Activated naive CD4-positive, alpha-beta T cell treated with anti-CD3 and anti-CD28 coated beads, Interleukin-2, amount 50 U/mL, for 72 hours (primary cell): ENCODE measurements around the gene RERE. TPM values are rescaled to one million over a fixed set of nuclear protein-coding genes. Genes with fewer than 3 reads are reported as not detected.
A peak's percentile ranks its signal among the peaks of the same experiment; 100 is the strongest.
"Not testable (repeated sequence)": the region's sequence is repeated elsewhere in the genome, so short reads cannot be mapped to it uniquely, and the experiment has no call there.

Source experiments
- ATAC-seq, 2 donors: fragments of 150-1000 bp; cut with Tn5 transposase; 2 replicates each; pipeline ENCODE4 v1.10.0; 2021; ENCODE audit warnings: mild to moderate bottlenecking in 2 of 2, moderate library complexity in 2 of 2
- DNase-seq, 2 donors: peaks; one replicate each; pipeline ENCODE4 v3.0.0; 2021 to 2022; ENCODE audit warnings: low spot score in 2 of 2
- H3K27ac Mint-ChIP-seq, 2 donors: one replicate each; pipeline ENCODE4 v1.8.0; 2022; ENCODE audit warnings: mild to moderate bottlenecking in 2 of 2, mixed read lengths in 2 of 2
- H3K36me3 Mint-ChIP-seq, 2 donors: one replicate each; pipeline ENCODE4 v1.8.0; 2022; ENCODE audit warnings: mixed read lengths in 2 of 2
- H3K9me3 Mint-ChIP-seq, 2 donors: one replicate each; pipeline ENCODE4 v1.8.0; 2022; ENCODE audit warnings: mixed read lengths in 2 of 2
- total RNA-seq, 2 donors: library from RNA; stranded (reverse); gene quantifications; one replicate each; pipeline ENCODE4 v1.2.3, GENCODE V29; 2022

Gene RERE
- total RNA-seq, 2 donors from 2014 or later = 51.8 to 72.1 TPM

DNA sequence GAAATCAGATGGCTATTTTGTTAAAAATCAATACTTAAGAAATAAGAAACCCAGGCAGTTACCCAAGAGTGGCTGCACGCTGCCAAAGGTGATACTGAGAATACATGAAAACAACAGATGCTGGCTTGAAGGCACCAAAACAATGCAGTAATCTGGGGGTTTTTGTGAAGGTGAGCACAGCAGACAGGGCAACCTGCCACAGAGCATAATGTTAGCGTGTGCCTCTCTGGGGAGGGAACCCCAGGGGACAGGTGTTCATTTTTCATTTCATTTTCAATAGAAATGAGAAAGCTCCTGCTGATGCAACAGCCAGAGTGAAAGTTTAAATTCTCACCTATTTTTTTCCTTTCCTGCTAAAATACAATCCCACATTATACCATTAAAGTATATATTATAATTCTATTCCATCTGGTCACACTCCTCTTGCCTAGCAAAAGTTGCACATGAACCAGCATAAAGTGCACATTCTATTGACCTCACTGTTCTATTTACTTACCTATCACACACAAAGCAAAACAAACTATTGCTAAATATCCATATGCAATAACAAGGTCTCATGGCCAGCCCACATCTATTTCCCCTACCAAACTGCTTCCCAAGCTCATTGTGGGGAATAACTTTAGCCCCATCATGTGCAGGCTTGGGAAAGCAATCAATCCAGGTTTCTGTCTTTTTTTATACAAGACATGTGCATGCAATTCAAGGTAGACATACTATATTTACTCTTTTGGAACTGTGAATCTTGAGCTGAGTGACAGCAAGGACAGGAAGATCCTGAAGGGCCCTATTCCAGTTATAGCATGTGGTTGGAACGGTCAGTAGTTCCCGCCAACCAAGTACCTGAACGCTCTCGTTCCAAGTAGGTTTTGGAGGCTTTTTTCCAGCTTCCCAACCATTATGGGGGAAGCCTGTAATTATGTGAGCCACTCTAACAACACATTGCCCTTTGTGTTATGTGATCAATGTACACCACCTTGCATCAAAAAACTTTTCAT, 173.6 kb downstream of the RERE start:
- Mint-ChIP-seq H3K27ac (no peak overlapping the region), H3K36me3 (no peaks in the 10 kb centered on the region), H3K9me3 (no peaks in the 10 kb centered on the region)
- ATAC-seq (peak in 1 of 2 donors; percentile 71), DNase-seq (no peak)

DNA sequence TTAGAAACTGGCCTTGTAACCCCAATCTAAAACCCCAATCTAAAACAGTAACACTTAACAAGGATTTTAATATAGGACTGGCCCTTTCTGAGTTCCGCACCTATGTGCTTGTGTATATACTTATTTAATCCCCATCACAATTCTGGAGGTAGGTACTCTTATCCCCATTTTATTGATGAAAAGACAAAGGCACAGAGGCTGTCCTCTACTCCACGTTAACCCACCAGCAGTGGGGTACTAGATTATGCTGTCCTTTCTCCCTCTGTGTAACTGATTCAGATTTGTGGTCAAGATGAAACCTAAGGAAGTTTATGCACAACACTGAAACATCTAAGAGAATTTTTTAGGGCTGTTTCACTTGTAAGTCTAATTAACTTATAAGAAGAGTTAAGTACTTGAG, 175.3 kb downstream of the RERE start:
- Mint-ChIP-seq H3K36me3 (no peaks in the 10 kb centered on the region), H3K9me3 (no peaks in the 10 kb centered on the region), H3K27ac (no peak overlapping the region)
- DNase-seq (no peak), ATAC-seq (no peak)

DNA sequence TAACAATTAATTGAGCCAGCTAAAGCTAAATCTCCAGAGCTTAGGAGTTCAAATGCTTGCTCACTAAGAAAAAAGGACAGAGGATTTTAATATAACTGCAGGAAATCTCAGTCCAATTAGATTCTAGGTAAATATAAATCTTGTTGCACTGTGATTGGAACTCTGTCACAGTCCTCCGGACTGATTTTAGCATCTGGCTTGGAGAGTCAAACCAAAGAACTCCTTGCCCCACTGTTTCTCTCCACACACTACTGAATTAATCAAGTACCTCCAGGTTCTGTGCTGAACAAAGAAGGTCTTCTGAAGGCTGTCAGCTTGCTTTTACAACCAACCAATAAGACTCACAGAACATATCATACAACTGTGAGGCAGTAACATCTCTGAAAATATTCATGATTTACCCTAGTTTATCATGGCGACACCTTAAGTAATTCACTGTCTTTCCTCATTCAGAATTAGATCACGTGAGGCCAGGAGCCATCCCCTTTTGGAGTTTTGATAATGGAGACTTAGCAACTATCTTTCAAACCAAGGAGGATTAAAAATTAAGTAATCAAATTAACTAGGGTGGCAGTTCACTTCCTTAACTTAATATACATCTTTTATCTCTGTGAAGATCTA, 176.0 kb downstream of the RERE start:
- Mint-ChIP-seq H3K27ac (no peak overlapping the region), H3K9me3 (no peaks in the 10 kb centered on the region), H3K36me3 (no peaks in the 10 kb centered on the region)
- no peak for ATAC-seq
- DNase-seq = no peak

DNA sequence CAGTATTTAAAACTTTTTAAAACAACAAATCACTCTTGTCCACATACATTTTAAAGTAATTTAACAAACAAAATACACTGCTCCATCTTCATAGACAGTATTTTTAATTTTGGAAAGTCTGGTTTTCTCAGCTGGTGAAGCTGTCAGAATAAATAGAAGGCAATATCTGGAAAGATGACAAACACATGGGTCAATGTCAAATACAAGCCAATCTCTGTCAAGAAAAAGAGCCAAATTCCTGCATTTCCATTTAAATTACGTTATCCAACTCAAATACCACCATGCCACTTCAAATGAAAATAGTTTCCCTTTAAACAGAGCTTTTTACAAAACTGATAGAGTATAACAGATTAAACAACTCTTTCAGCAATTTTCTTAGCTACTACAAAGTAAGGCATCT, 176.5 kb downstream of the RERE start:
- H3K9me3 Mint-ChIP-seq = no peaks in the 10 kb centered on the region
- no peak for ATAC-seq
- H3K36me3 Mint-ChIP-seq = no peaks in the 10 kb centered on the region
- no peak for DNase-seq
- H3K27ac Mint-ChIP-seq = no peak overlapping the region

DNA sequence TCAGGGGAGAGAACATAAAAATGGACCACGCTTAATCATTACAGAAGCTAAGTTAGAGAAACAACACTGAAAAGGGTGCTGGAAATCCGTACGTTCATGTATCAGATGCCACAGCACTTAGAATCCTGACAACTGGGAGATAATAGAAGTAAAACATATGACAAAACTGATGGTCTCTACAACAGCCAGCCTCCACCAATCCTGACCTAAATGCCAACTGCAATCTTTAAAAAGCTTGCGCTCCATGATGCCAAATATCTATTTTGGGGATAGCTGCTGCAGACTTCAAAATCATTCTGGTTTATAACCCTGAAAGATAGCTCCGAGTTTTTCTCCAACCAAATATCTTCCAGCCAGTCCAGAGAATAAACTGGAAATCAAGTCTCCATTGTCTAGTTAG, 178.3 kb downstream of the RERE start:
- Mint-ChIP-seq H3K36me3 (no peaks in the 10 kb centered on the region), H3K9me3 (no peaks in the 10 kb centered on the region), H3K27ac (no peak overlapping the region)
- ATAC-seq (no peak), DNase-seq (no peak)

DNA sequence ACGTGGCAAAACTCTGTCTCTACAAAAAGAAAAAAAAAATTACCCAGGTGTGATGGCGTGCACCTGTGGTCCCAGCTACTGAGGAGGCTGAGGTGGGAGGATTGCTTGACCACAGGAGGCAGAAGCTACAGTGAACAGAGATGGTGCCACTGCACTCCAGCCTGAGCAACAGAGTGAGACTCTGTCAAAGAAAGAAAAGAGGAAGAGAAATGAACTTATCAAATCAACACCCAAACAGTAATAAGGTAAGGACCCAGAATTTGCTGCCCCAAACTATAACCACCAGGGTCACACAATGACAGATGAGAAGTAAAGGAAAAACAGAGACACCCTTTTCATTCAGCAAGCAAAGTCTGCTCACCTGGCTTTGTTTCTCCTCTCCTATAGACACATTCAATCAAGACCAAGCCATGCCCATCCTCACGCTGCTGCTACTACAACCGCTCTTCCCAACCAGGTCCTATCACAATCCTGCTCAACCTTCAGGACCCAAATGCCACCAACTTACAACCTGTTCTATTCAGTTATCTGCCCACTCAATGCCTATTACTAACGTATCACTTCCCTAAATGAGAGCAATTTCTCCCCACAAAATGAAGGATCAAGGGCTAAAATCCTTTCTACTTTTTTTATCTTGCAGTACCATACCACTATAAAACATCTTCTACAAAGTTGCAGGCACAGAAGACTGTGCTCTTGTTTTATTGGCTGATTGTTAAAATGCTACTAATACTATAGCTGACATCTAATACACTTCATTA, 183.5 kb downstream of the RERE start:
- Mint-ChIP-seq H3K27ac (no peak overlapping the region), H3K36me3 (no peaks in the 10 kb centered on the region), H3K9me3 (no peaks in the 10 kb centered on the region)
- DNase-seq (no peak), ATAC-seq (no peak)

DNA sequence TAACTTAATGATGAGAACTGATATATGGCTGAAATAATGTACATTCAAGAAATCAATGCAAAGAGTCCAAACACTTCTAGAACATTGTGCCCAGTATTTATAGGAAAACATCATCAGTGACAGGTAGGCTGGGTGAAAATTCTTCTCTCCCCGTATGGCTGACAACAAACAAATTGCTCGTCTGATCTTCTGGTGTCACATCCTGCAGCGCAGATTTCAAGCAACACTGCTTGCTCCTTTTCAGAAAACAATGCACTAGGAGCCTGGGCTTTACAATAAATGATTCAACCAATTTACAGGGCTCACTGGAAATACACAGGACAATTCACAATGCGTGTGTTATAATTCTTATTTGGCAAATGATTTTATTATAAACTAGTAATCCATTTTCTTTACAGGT, 185.3 kb downstream of the RERE start:
- no peaks in the 10 kb centered on the region for H3K36me3 Mint-ChIP-seq
- no peaks in the 10 kb centered on the region for H3K9me3 Mint-ChIP-seq
- H3K27ac Mint-ChIP-seq = no peak overlapping the region
- no peak for ATAC-seq
- no peak for DNase-seq

DNA sequence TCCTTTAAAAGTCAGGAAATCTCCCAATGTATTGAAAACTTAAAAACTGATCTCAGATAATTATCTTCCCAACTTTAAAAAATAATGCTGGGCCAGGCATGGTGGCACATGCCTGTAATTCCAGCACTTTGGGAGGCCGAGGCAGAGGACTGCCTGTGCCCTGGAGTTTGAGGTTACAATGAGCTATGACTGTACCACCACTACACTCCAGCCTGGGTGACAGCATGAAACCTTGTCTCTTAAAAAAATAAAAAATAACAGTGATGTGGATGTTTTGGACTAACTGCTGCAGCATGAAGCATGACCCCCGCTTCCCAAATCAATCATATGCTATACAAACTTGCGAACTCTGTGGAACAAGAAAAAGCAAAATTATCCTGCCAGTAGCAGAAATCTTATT, 186.3 kb downstream of the RERE start:
- ATAC-seq = no peak
- Mint-ChIP-seq H3K9me3 (peaks cover 0 to 2% of the 10 kb centered on the region in 2 donors), H3K36me3 (peaks cover 0 to 9% of the 10 kb centered on the region in 2 donors), H3K27ac (no peak overlapping the region)
- no peak for DNase-seq

DNA sequence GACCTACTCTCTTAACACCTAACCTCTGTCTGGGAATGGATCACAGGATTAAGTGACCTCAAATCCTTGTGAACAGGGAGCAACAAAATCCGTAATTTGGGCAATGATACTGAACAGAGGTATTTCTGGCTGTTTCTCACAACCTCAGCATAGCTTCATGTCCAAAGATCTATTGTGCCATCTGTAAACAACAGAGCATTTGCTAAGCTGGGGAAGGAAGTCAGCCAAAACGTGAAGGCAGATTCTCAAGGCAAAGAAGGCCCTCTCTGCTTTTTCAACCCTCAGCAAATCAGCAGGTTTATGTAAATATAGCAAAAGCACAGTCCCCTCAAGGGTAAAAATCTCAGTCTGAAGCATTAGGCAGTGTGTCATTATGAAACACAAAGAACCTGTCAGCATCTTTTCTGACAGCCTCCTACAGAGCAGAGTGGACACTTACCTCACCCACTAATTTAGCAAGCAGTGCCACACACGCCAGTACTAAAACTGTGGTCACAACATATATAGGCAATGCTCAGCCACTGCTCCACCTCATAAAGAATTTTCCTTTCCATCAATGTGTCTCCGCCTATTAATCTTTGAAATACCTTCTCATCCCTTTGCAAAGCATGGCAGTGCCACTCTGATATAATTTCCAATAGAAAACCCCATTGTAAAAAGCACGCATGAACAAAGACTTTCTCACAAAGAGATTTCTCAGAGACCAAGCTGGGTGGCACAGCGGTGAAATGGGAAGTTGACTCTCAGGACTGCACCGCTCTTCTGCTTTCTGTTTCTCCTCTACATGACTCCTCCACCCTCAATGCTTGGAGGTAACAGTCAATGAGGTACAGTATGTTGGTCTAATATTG, 188.0 kb downstream of the RERE start:
- Mint-ChIP-seq H3K9me3 (peaks cover 0 to 3% of the 10 kb centered on the region in 2 donors), H3K27ac (peak overlapping the region in 1 of 2 donors; percentile 17), H3K36me3 (peaks cover 0 to 19% of the 10 kb centered on the region in 2 donors)
- ATAC-seq (peak; percentile 90 to 92), DNase-seq (no peak)

DNA sequence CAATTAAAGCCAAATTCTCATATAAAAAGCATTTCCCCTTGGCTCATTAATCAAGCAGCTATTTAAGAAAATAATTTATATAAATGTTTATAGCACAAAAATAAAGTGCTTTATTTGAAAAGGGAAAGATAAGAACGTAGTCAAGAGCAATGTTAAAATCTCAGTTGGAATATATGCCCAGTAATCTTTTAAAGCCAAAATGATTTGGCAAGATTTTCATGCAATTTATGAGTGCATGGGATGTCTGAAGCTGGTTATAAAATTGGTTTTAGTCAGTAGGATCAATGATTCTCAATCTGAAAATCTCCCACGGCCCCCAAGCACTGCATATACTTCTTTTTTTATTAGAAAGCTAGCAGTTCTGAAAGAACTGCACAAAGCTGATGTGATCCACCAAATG, 188.8 kb downstream of the RERE start:
- Mint-ChIP-seq H3K36me3 (peaks cover 0 to 19% of the 10 kb centered on the region in 2 donors), H3K27ac (no peak overlapping the region)
- no peak for ATAC-seq

DNA sequence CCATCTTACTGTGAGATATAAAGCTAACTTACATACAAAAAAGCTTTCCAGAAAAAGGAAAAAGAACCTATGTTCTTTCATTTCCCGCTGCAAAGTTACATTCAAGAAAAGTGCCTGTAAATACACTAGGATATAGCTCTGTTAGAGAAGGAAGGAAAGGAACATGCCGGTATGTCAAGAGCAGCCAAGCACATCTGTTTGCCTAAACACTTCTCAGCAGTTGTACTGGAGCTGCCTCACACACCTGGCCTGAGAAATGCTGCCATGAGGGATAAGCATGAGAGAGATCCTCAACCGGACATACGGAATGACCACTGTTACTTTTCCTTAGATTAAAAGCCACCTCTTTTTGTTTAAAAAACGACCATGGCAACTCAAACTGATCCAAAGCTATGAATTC, 189.7 kb downstream of the RERE start:
- ATAC-seq = no peak
- no peak for DNase-seq
- H3K9me3 Mint-ChIP-seq = peaks cover 0 to 3% of the 10 kb centered on the region in 2 donors
- no peak overlapping the region for H3K27ac Mint-ChIP-seq
- peaks cover 0 to 19% of the 10 kb centered on the region in 2 donors for H3K36me3 Mint-ChIP-seq

More for the DNA sequence above, 188.8 kb downstream of the RERE start:
- peaks cover 0 to 3% of the 10 kb centered on the region in 2 donors for H3K9me3 Mint-ChIP-seq
- DNase-seq = no peak

DNA sequence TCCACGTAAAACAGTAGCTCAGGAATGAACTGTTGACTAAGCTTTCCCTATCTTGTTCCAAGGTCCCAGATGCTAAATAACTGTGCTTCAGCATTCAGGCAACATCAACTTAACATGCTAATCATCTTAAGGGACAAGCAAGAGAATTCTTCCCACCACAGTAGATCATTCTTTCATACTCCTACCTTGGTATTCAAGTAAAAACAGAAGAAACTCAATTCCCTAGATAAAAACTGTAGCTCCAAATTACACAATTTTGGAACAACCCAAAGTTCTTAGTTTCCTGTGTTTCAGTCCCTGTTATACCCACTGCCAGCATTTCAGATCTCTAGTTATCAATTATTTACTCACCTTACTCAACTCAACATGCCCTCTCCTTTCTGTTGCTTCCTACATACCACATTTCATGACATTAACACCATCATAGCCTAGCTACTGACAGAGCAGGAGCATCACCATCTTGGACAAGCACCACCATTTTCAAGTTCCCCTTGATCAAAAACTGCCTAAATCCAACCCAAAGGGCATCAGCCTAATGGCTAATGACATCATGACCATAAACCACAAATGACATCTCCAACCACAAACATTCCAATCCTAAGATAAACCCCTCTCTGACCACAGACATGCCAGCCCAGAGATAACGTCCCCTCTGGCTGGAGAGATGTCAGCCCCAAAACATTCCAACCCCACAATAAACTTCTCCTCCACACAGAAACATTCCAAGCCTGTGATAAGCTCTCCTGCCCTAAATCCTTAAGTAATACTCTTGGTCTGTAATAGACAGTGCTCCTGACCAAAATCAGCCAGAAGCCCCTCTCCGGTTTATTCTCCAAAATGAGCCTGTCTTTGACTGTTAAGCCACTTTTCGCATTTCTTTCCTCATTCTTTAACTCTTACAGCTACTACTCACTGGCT, 191.2 kb downstream of the RERE start:
- Mint-ChIP-seq H3K36me3 (peaks cover 0 to 19% of the 10 kb centered on the region in 2 donors), H3K9me3 (peaks cover 0 to 3% of the 10 kb centered on the region in 2 donors), H3K27ac (no peak overlapping the region)
- no peak for DNase-seq
- no peak for ATAC-seq

DNA sequence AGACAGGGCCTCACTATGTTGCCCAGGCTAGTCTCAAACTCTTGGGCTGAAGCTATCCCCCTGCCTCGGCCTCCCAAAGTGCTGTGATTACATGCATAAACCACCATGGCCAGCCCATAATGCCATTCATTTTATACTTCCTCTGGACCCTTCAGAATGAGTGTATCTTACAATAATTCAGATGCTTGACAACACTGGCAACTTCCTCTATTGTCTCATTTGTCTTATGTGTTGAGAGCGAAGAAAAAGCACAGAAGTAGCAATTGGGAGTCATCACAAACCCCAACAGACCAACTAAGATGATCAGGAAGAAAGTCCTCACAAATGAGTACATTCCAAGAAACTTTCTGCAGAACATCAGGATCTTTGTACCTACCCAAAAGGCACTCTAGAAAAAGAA, 191.9 kb downstream of the RERE start:
- ATAC-seq (no peak), DNase-seq (no peak)
- no peak overlapping the region for H3K27ac Mint-ChIP-seq
- peaks cover 0 to 3% of the 10 kb centered on the region in 2 donors for H3K9me3 Mint-ChIP-seq
- peaks cover 0 to 19% of the 10 kb centered on the region in 2 donors for H3K36me3 Mint-ChIP-seq

DNA sequence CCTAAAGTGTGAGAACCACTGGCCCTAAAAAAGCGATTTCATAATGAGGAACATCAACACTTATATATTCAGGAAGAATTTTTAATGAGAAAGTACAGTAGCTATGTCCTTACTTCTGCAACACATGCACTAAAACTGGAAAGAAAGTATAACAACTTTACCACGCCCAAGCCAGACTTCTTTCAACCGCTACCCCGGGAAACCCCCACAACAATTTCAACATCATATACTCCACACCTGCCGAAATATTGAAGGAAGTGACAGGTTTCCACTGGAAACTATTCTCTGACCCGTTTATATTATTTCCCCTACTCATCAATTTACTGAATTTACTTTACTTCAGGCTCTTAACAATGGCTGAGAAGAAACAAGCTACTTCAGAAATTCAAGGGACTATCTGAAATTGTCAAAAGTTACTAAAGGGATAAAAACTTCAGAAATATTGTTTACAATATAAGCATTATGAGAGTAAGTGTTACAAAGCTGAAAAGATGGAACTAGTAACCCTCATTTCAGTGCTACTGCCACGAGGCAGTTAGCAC, 193.7 kb downstream of the RERE start:
- not testable (repeated sequence) for H3K9me3 Mint-ChIP-seq, H3K27ac Mint-ChIP-seq, DNase-seq
- peaks cover 0 to 19% of the 10 kb centered on the region in 2 donors for H3K36me3 Mint-ChIP-seq
- ATAC-seq = peak; percentile 70 to 76

DNA sequence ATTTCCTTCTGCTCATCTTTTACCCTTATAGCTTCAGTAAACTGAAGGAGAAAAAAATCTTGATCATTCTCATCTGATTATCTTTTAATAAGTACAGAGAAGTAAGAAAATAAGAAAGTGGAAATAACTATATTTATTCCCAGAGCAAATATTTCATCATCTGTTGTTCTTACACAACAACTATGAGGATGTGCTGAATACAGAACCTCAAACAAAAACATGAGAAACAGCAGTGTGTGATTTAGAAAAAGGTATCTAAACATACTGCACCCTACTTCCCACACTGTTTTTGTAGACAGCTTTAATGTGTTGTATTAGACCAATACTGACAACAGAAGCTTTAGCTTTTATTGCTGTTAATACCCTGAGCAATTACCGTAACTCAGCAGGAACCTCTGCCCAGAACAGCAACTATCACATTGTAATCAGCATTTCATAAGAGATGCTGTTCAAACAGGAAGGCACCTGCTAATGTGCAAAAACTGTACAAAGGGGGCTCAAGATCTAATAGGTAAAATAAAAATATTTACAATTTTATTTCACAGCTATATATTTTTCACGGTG, 195.6 kb downstream of the RERE start:
- not testable (repeated sequence) for ATAC-seq, H3K27ac Mint-ChIP-seq, DNase-seq, H3K9me3 Mint-ChIP-seq
- peaks cover 0 to 18% of the 10 kb centered on the region in 2 donors for H3K36me3 Mint-ChIP-seq
